GM12878 (cell line): ENCODE results near the gene SLC9C1. TPM values are rescaled to one million over a fixed set of nuclear protein-coding genes. Genes with fewer than 3 reads are reported as not detected.

Experiments used
- ATAC-seq: fragments of 200-7000 bp; cut with Tn5 transposase; 3 replicates; pipeline ENCODE4 v1.9.1; 2020; ENCODE audit warnings: mild to moderate bottlenecking, moderate library complexity
- BruUV-seq: library from RNA; stranded (reverse); fragments of 400-500 nt; replicated peaks from 2 replicates; lab custom pipeline; 2021; lab: Mats Ljungman, UMichigan
- CTCF ChIA-PET: fragments of 300-600 bp; sonication (Branson Sonifier 250); formaldehyde crosslinking; extraction: SDS; loops from one replicate; lab custom pipeline; 2021; ENCODE audit warnings: inconsistent platforms; lab: Yijun Ruan, JAX
- POLR2A ChIA-PET: fragments of 350-600 bp; formaldehyde crosslinking; extraction: SDS; loops from one replicate; lab custom pipeline; 2021; ENCODE audit warnings: inconsistent platforms; lab: Charles Lee
- RAD21 ChIA-PET: fragments of 300-600 bp; sonication (Branson Sonifier 250); formaldehyde crosslinking; loops from one replicate; lab custom pipeline; 2023; ENCODE audit warnings: antibody characterized with exemption; ENCODE audit not compliant: unreplicated experiment; lab: Charles Lee
- SMC1A ChIA-PET: fragments of 300-600 bp; sonication (Branson Sonifier 250); formaldehyde crosslinking; loops from one replicate; lab custom pipeline; 2023; ENCODE audit not compliant: unreplicated experiment, uncharacterized antibody; lab: Charles Lee
- DNase-seq: peaks from one replicate; pipeline ENCODE4 v3.0.0-alpha.2; 2011; ENCODE audit warnings: low read depth, low spot score
- FAIRE-seq: peaks from 3 replicates; lab custom pipeline; 2011; peaks lifted over from hg19 to GRCh38; lab: Jason Lieb, UNC
- H2AFZ ChIP-seq: 2 replicates; pipeline ENCODE4 v1.6.0; 2011; ENCODE audit warnings: low read depth, low read length, control low read depth; ENCODE audit not compliant: control insufficient read depth
- H3K27ac ChIP-seq: 2 replicates; pipeline ENCODE4 v1.5.1; 2011; ENCODE audit warnings: control low read depth; ENCODE audit not compliant: control insufficient read depth, insufficient read depth
- H3K27me3 ChIP-seq, 2 experiments: replicated peaks in 1 of 2; 2 replicates each; pipeline versions ENCODE4 v1.6.0 to v1.6.1; 2011; ENCODE audit warnings: low read length in 1 of 2; ENCODE audit not compliant: control insufficient read depth in 2 of 2, insufficient read depth in 2 of 2
- H3K36me3 ChIP-seq, 2 experiments: 2 replicates each; pipeline ENCODE4 v1.5.1; 2011; ENCODE audit warnings: low read length in 1 of 2; ENCODE audit not compliant: control insufficient read depth in 2 of 2, insufficient read depth in 2 of 2
- H3K4me1 ChIP-seq: 2 replicates; pipeline ENCODE4 v1.6.1; 2011; ENCODE audit warnings: mild to moderate bottlenecking, low read length, moderate library complexity, mixed read lengths; ENCODE audit not compliant: control insufficient read depth, insufficient read depth
- H3K4me2 ChIP-seq: 2 replicates; pipeline ENCODE4 v1.6.0; 2011; ENCODE audit warnings: control low read depth; ENCODE audit not compliant: control insufficient read depth, insufficient read depth
- H3K4me3 ChIP-seq: fragments of 200-600 bp; sonication (generic); 2 replicates; pipeline ENCODE4 v1.5.1; 2016
- H3K79me2 ChIP-seq: 2 replicates; pipeline ENCODE4 v1.6.0; 2011; ENCODE audit warnings: low read length; ENCODE audit not compliant: control insufficient read depth, insufficient read depth
- H3K9ac ChIP-seq: 2 replicates; pipeline ENCODE4 v1.8.0; 2011; ENCODE audit warnings: low read length, control low read depth, mixed read lengths; ENCODE audit not compliant: control insufficient read depth, insufficient read depth
- H3K9me3 ChIP-seq: replicated peaks from 3 replicates; pipeline ENCODE4 v1.5.1; 2011; ENCODE audit warnings: mild to moderate bottlenecking, low read length; ENCODE audit not compliant: control insufficient read depth, insufficient read depth
- H4K20me1 ChIP-seq: 2 replicates; pipeline ENCODE4 v1.6.0; 2011; ENCODE audit not compliant: control insufficient read depth, insufficient read depth
- ATF7 ChIP-seq: fragments of 450-650 bp; IDR thresholded peaks from 2 replicates; pipeline ENCODE4 v1.6.1; 2016; ENCODE audit warnings: low read depth, mild to moderate bottlenecking
- BCL3 ChIP-seq: IDR thresholded peaks from 2 replicates; pipeline ENCODE4 v1.6.1; 2011; ENCODE audit warnings: borderline replicate concordance, low read depth, mild to moderate bottlenecking, moderate library complexity, low read length; ENCODE audit not compliant: insufficient read depth, poor library complexity, severe bottlenecking
- BHLHE40 ChIP-seq, 2 experiments: fragments of 450-650 bp in 1 of 2; IDR thresholded peaks; 2 replicates each; pipeline ENCODE4 v1.6.1; 2011 to 2017; ENCODE audit warnings: low read depth in 2 of 2, borderline replicate concordance in 1 of 2, improper control_type of control experiment in 1 of 2, low read length in 1 of 2, mild to moderate bottlenecking in 1 of 2
- DPF2 ChIP-seq: fragments of 450-650 bp; IDR thresholded peaks from 2 replicates; pipeline ENCODE4 v1.6.1; 2017; ENCODE audit warnings: mild to moderate bottlenecking
- GABPA ChIP-seq: IDR thresholded peaks from 2 replicates; pipeline ENCODE4 v1.6.1; 2014; ENCODE audit warnings: antibody characterized with exemption, low read depth, mild to moderate bottlenecking, inconsistent platforms
- GATAD2B ChIP-seq: fragments of 450-650 bp; conservative IDR thresholded peaks from 2 replicates; pipeline ENCODE4 v1.6.1; 2017; ENCODE audit warnings: low read depth, mild to moderate bottlenecking, moderate library complexity
- JUNB ChIP-seq: IDR thresholded peaks from 2 replicates; pipeline ENCODE4 v1.6.1; 2016; ENCODE audit warnings: antibody characterized with exemption, mild to moderate bottlenecking
- RELB ChIP-seq: fragments of 450-650 bp; IDR thresholded peaks from 2 replicates; pipeline ENCODE4 v1.6.1; 2017; ENCODE audit warnings: low read depth, mild to moderate bottlenecking, moderate library complexity
- SMAD5 ChIP-seq: IDR thresholded peaks from 2 replicates; pipeline ENCODE4 v1.6.1; 2016; ENCODE audit warnings: antibody characterized with exemption, low read depth
- TAF1 ChIP-seq: IDR thresholded peaks from 2 replicates; pipeline ENCODE4 v1.6.1; 2011; ENCODE audit warnings: mild to moderate bottlenecking, low read depth, low read length, borderline replicate concordance
- TBL1XR1 ChIP-seq: IDR thresholded peaks from 2 replicates; pipeline ENCODE4 v1.6.1; 2012; ENCODE audit warnings: low read depth, low read length, improper control_type of control experiment
- TCF7 ChIP-seq: IDR thresholded peaks from 2 replicates; pipeline ENCODE4 v1.6.1; 2014; ENCODE audit warnings: antibody characterized with exemption, borderline replicate concordance
- YBX1 ChIP-seq: fragments of 450-650 bp; IDR thresholded peaks from 2 replicates; pipeline ENCODE4 v1.6.1; 2016; ENCODE audit warnings: antibody characterized with exemption
- ZNF24 ChIP-seq: fragments of 450-650 bp; IDR thresholded peaks from 2 replicates; pipeline ENCODE4 v1.6.1; 2017; ENCODE audit warnings: antibody characterized with exemption, mild to moderate bottlenecking
- ZNF687 ChIP-seq: fragments of 450-650 bp; IDR thresholded peaks from 2 replicates; pipeline ENCODE4 v1.6.1; 2017; ENCODE audit warnings: mild to moderate bottlenecking, moderate library complexity
- WGBS: methylation state at CpG from one replicate; pipeline ENCODE4 v1.1.6; 2016; ENCODE audit warnings: low lambda C conversion rate; ENCODE audit not compliant: insufficient replicate concordance, insufficient coverage; ENCODE audit errors: missing lambda C conversion rate; 5-methylcytosine and 5-hydroxymethylcytosine counted together
- in situ Hi-C: fragments of 300-500 bp; cut with MboI; formaldehyde crosslinking; loops from 9 replicates; pipeline ENCODE4 v1.14.3; 2018; ENCODE audit warnings: mixed read lengths
- intact Hi-C: fragments of 100-400 bp; cut with micrococcal nuclease; formaldehyde crosslinking; loops from one replicate; pipeline ENCODE4 v1.14.2; 2022; ENCODE audit not compliant: unreplicated experiment
- polyA plus RNA-seq, 11 experiments: library from polyadenylated mRNA; depleted of rRNA in 4 of 11; unstranded in 6 of 11; stranded (reverse) in 5 of 11; fragments of >200 nt; fragmentation: Nextera tagmentation in 4 of 11; fragmentation: Illumina TruSeq in 1 of 11; extraction: Ambion mirVana in 4 of 11; extraction: Trizol in 1 of 11; gene quantifications; 1 replicate in 1 of 11; 2 replicates in 10 of 11; pipeline versions ENCODE4 v1.2.1 to v1.2.3, GENCODE V29; 2011 to 2016; ENCODE audit warnings: inconsistent platforms in 2 of 11, missing spikeins in 2 of 11, low read depth in 1 of 11
- total RNA-seq, 4 experiments: library from RNA; depleted of rRNA in 3 of 4; stranded (reverse); fragments of >200 nt in 3 of 4; fragmentation: Illumina TruSeq in 1 of 4; extraction: Trizol in 1 of 4; gene quantifications; 2 replicates each; pipeline versions ENCODE4 v1.2.1 to v1.2.3, GENCODE V29; 2013 to 2021

The SLC9C1 gene
- total and polyA plus RNA-seq, 10 of the 15 experiments (the other 5 are each of a cell fraction or from before 2014, with no cell fraction given) = not detected

- ATAC-seq (peak; percentile 35), FAIRE-seq (no peak), DNase-seq (no peak)
- ChIA-PET SMC1A (interaction anchor here (0.6 to 18.5 kb wide), 23 partner anchors 10 to 506 kb away, joined by 3 to 489 read pairs (median 4); partner anchors contain the start of genes BTLA, CD200 and SLC9C1), CTCF (interaction anchor here (0.6 to 18.1 kb wide), 21 partner anchors 8 to 599 kb away, joined by 3 to 226 read pairs (median 6); partner anchors contain the start of gene SLC9C1), POLR2A (interaction anchor here (1.0 to 12.8 kb wide), 7 partner anchors 8 to 385 kb away, joined by 3 to 345 read pairs (median 10); partner anchors contain the start of gene CD200), RAD21 (interaction anchor here (0.9 to 17.9 kb wide), 25 partner anchors 8 to 883 kb away, joined by 3 to 457 read pairs (median 8); partner anchors contain the start of genes BTLA, CD200 and SLC9C1)
- H4K20me1 ChIP-seq = no peaks in the 10 kb centered on the region
- H3K36me3 ChIP-seq = no peaks in the 10 kb centered on the region; a peak in 1 of 4 replicates
- 0% methylated on average over 1 of the region's 1 CpG for WGBS
- peaks cover 42% of the 10 kb centered on the region for H3K79me2 ChIP-seq
- H3K27ac ChIP-seq = peak overlapping the region; percentile 99
- in situ Hi-C loops = loop anchor here (5.0 kb wide), 1 partner anchor 156 kb away; the partner anchor contains the start of gene SLC9C1
- no peak overlapping the region for H2AFZ ChIP-seq
- H3K9ac ChIP-seq = peak overlapping the region; percentile 69
- H3K9me3 ChIP-seq = no peaks in the 10 kb centered on the region
- H3K4me2 ChIP-seq = peak overlapping the region; percentile 86
- H3K27me3 ChIP-seq = no peaks in the 10 kb centered on the region
- no TSS peak for BruUV-seq
- peaks cover 47% of the 10 kb centered on the region for H3K4me1 ChIP-seq
- H3K4me3 ChIP-seq = 0 out of 2 replicates have a peak overlapping the region, but pooled peaks have one; percentile 10
- intact Hi-C loops = loop anchor here (2.0 to 10.0 kb wide), 3 partner anchors 271 to 395 kb away; partner anchors contain the start of gene BTLA
- no peak for TF ChIP-seq GABPA
- 0 out of 2 replicates have a peak, but pooled peaks have one; percentile 12 for TF ChIP-seq SMAD5
- peak; percentile 47; the same call in 1 of the 2 replicates for TF ChIP-seq TCF7
- no peak for TF ChIP-seq YBX1
- TF ChIP-seq ZNF24 = 0 out of 2 replicates have a peak, but pooled peaks have one; percentile 59
- 0 out of 2 replicates have a peak, but pooled peaks have one; percentile 56 for TF ChIP-seq GATAD2B
- peak; percentile 91 for TF ChIP-seq BCL3
- peak; percentile 73 for TF ChIP-seq DPF2
- TF ChIP-seq JUNB = peak; percentile 92
- peak in 1 of 2 experiments; percentile 56; a peak in 1 of 4 replicates for TF ChIP-seq BHLHE40 (IDR thresholded peaks at IDR 0.05; ENCODE audit: borderline replicate concordance in 1 of 2, low read depth in 2 of 2, low read length in 1 of 2)
- peak; percentile 66; the same call in 1 of the 2 replicates for TF ChIP-seq TAF1
- TF ChIP-seq RELB = peak; percentile 77; the same call in 1 of the 2 replicates
- TF ChIP-seq TBL1XR1 = peak; percentile 67; the same call in 1 of the 2 replicates
- TF ChIP-seq ZNF687 = peak; percentile 81; the same call in 1 of the 2 replicates
- peak; percentile 79 for TF ChIP-seq ATF7
Observed at GRCh38 chr3:112136046-112136445, 158.0 kb downstream of the SLC9C1 start.
